AG10803 (cell line): Measurements from ENCODE around the gene ARF5.

ENCODE experiments used
- DNase-seq: peaks from one replicate; pipeline ENCODE4 v3.0.0; 2010; ENCODE audit warnings: low read depth
- H3K4me3 ChIP-seq: 2 replicates; pipeline ENCODE4 v1.5.1; 2011; ENCODE audit warnings: mild to moderate bottlenecking, low read length, control low read depth
- CTCF ChIP-seq: conservative IDR thresholded peaks from 2 replicates; pipeline ENCODE4 v1.5.1; 2011; ENCODE audit warnings: mild to moderate bottlenecking, low read length, control low read depth, inconsistent platforms

Gene ARF5

GRCh38 chr7:127618775-127619174, 30.6 kb downstream of the ARF5 start:
- H3K4me3 ChIP-seq = no peak overlapping the region
- no peak for DNase-seq

GRCh38 chr7:127619681-127620405, 31.6 kb downstream of the ARF5 start:
- DNase-seq = no peak
- no peak for TF ChIP-seq CTCF
- no peak overlapping the region for H3K4me3 ChIP-seq

More at GRCh38 chr7:127618775-127619174, 30.6 kb downstream of the ARF5 start:
- TF ChIP-seq CTCF = no peak

- no peak overlapping the region for H3K4me3 ChIP-seq
- no peak for TF ChIP-seq CTCF
- no peak for DNase-seq
Measured at GRCh38 chr7:127620406-127621233, 32.4 kb downstream of the ARF5 start.

GRCh38 chr7:127625331-127625730, 37.1 kb downstream of the ARF5 start:
- no peak for TF ChIP-seq CTCF
- DNase-seq = no peak
- H3K4me3 ChIP-seq = no peak overlapping the region

GRCh38 chr7:127628445-127628844, 40.2 kb downstream of the ARF5 start:
- TF ChIP-seq CTCF = no peak
- DNase-seq = no peak
- H3K4me3 ChIP-seq = no peak overlapping the region

- no peak overlapping the region for H3K4me3 ChIP-seq
- DNase-seq = no peak
- peak; percentile 14; the same call in 1 of the 2 replicates for TF ChIP-seq CTCF
Measured at GRCh38 chr7:127629268-127629854, 41.1 kb downstream of the ARF5 start.
